ENCODE data around the gene GRK1.

DNA sequence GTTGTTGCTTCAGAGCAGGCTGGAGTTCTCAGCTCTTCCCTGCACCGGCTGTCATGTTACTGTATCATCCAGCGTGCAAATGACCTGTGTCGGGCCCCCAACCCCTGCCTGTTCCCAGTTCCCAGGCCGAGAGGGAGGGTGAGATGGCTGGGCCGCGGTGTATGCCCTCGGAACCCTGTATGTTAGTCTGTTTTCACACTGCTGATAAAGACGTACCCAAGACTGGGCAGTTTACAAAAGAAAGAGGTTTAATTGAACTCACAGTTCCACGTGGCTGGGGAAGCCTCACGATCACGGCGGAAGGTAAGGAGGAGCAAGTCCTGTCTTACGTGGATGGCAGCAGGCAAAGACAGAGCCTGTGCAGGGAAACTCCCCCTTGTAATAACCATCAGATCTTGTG, 102.9 kb downstream of the GRK1 start:
- TF ChIP-seq, protein P1, sequence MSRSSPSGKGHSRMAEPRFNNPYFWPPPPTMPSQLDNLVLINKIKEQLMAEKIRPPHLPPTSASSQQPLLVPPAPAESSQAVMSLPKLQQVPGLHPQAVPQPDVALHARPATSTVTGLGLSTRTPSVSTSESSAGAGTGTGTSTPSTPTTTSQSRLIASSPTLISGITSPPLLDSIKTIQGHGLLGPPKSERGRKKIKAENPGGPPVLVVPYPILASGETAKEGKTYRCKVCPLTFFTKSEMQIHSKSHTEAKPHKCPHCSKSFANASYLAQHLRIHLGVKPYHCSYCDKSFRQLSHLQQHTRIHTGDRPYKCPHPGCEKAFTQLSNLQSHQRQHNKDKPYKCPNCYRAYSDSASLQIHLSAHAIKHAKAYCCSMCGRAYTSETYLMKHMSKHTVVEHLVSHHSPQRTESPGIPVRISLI (tag by site-specific recombination; IDR thresholded peaks at IDR 0.05) = no peak
- TF ChIP-seq ZNF169 (tag by site-specific recombination; IDR thresholded peaks at IDR 0.05) = no peak
- no peak for TF ChIP-seq ZNF677 (tag by site-specific recombination; IDR thresholded peaks at IDR 0.05)
- no peak for TF ChIP-seq ZFP37 (tag by site-specific recombination; IDR thresholded peaks at IDR 0.05)

Data from HEK293 (cell line).